ENCODE data around the gene RNF150. TPM values are rescaled to one million over a fixed set of nuclear protein-coding genes. Genes with fewer than 3 reads are reported as not detected.
"Not testable (repeated sequence)": the region's sequence is repeated elsewhere in the genome, so short reads cannot be mapped to it uniquely, and the experiment has no call there.

The RNF150 gene
- total RNA-seq, 1 donor from 2014 or later: 56.5 TPM

DNA sequence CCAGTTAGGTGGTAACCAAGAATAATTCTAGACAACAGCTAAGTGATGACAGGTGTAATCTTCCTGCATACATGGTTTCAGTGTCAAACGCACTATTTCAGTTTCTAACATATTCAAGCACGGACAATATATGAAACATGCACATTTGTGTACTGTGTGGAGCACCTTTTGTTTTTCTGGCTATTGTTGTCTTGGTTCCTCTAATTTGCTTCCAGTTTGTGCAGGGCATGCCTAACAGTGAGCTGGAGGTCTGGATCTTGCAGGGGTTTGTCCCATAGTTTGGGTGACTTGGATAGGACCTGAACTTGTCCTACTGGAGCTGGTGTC lies 306.6 kb downstream of the RNF150 start:
- no peak overlapping the region for H3K4me3 Mint-ChIP-seq (ENCODE audit: unreplicated experiment)
- DNase-seq (ENCODE audit: extremely low spot score, unreplicated experiment): no peak

DNA sequence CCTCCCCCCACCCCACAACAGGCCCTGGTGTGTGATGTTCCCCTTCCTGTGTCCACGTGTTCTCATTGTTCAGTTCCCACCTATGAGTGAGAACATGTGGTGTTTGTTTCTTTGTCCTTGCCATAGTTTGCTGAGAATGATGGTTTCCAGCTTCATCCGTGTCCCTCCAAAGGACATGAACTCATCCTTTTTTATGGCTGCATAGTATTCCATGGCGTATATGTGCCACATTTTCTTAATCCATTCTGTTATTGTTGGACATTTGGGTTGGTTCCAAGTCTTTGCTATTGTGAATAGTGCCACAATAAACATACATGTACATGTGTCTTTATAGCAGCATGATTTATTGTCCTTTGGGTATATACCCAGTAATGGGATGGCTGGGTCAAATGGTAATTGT lies 312.7 kb downstream of the RNF150 start:
- peaks cover 48% of the 10 kb centered on the region for H3K27me3 Mint-ChIP-seq (ENCODE audit: unreplicated experiment)
- H3K4me3 Mint-ChIP-seq (ENCODE audit: unreplicated experiment); H3K36me3 Mint-ChIP-seq (ENCODE audit: unreplicated experiment); DNase-seq (ENCODE audit: extremely low spot score, unreplicated experiment); H3K4me1 Mint-ChIP-seq (ENCODE audit: unreplicated experiment); H3K27ac Mint-ChIP-seq (ENCODE audit: unreplicated experiment); H3K9me3 Mint-ChIP-seq (ENCODE audit: unreplicated experiment): not testable (repeated sequence)

More for the DNA sequence above, 306.6 kb downstream of the RNF150 start:
- Mint-ChIP-seq H3K27ac (ENCODE audit: unreplicated experiment) (no peak overlapping the region), H3K36me3 (ENCODE audit: unreplicated experiment) (no peaks in the 10 kb centered on the region), H3K9me3 (ENCODE audit: unreplicated experiment) (no peaks in the 10 kb centered on the region), H3K27me3 (ENCODE audit: unreplicated experiment) (peaks cover 69% of the 10 kb centered on the region), H3K4me1 (ENCODE audit: unreplicated experiment) (no peaks in the 10 kb centered on the region)
- TF ChIP-seq, protein P1, sequence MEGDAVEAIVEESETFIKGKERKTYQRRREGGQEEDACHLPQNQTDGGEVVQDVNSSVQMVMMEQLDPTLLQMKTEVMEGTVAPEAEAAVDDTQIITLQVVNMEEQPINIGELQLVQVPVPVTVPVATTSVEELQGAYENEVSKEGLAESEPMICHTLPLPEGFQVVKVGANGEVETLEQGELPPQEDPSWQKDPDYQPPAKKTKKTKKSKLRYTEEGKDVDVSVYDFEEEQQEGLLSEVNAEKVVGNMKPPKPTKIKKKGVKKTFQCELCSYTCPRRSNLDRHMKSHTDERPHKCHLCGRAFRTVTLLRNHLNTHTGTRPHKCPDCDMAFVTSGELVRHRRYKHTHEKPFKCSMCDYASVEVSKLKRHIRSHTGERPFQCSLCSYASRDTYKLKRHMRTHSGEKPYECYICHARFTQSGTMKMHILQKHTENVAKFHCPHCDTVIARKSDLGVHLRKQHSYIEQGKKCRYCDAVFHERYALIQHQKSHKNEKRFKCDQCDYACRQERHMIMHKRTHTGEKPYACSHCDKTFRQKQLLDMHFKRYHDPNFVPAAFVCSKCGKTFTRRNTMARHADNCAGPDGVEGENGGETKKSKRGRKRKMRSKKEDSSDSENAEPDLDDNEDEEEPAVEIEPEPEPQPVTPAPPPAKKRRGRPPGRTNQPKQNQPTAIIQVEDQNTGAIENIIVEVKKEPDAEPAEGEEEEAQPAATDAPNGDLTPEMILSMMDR (IDR thresholded peaks at IDR 0.05): no peak

DNA sequence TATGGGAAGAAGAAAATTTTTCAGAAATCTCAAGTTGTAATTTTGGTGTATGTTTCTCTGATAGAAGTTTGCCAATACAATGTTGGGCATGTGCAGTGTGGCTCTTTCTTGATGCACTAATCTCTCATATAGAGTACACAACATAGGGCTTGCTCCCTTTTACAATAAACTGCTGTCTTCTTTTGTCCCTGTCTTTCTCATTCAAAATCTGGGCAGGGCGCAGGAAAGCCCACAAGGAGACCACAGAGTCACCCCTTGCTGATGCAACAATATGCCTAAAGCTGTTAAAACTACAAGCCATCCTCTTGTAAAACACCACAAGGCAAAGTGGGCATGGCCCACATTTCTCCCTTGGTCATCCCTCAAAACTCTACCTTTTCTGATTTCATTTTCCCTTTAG lies 313.7 kb downstream of the RNF150 start:
- no peak overlapping the region for H3K27ac Mint-ChIP-seq (ENCODE audit: unreplicated experiment)
- H3K9me3 Mint-ChIP-seq (ENCODE audit: unreplicated experiment): no peaks in the 10 kb centered on the region
- no peaks in the 10 kb centered on the region for H3K36me3 Mint-ChIP-seq (ENCODE audit: unreplicated experiment)
- H3K27me3 Mint-ChIP-seq (ENCODE audit: unreplicated experiment): peaks cover 45% of the 10 kb centered on the region
- H3K4me1 Mint-ChIP-seq (ENCODE audit: unreplicated experiment): no peaks in the 10 kb centered on the region
- H3K4me3 Mint-ChIP-seq (ENCODE audit: unreplicated experiment): no peak overlapping the region
- DNase-seq (ENCODE audit: extremely low spot score, unreplicated experiment): no peak
- TF ChIP-seq, protein P1 (IDR thresholded peaks at IDR 0.05): no peak

DNA sequence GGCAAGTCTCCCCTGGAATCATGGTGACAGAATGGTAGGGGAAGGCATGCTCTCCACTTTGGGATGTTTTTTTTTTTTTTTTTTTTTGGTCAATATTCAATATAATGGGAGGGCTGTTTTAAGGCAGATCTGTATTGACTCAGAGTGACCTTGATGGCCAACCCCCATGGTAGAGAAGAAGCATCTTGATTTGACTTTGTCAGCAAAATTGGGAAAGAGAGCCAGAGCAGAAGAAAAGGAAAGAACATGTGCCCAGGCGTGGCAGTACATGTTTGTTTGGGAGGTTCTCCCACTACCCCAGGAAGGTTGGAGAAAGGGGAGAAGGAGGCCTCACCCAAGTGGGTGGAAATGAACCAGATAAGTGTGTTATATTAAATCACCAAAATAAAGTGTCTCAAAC lies 314.8 kb downstream of the RNF150 start:
- H3K27me3 Mint-ChIP-seq (ENCODE audit: unreplicated experiment): peaks cover 44% of the 10 kb centered on the region
- H3K4me3 Mint-ChIP-seq (ENCODE audit: unreplicated experiment): no peak overlapping the region
- no peaks in the 10 kb centered on the region for H3K36me3 Mint-ChIP-seq (ENCODE audit: unreplicated experiment)
- no peaks in the 10 kb centered on the region for H3K4me1 Mint-ChIP-seq (ENCODE audit: unreplicated experiment)
- DNase-seq (ENCODE audit: extremely low spot score, unreplicated experiment): no peak
- H3K27ac Mint-ChIP-seq (ENCODE audit: unreplicated experiment): no peak overlapping the region
- H3K9me3 Mint-ChIP-seq (ENCODE audit: unreplicated experiment): no peaks in the 10 kb centered on the region
- TF ChIP-seq, protein P1 (IDR thresholded peaks at IDR 0.05): no peak

DNA sequence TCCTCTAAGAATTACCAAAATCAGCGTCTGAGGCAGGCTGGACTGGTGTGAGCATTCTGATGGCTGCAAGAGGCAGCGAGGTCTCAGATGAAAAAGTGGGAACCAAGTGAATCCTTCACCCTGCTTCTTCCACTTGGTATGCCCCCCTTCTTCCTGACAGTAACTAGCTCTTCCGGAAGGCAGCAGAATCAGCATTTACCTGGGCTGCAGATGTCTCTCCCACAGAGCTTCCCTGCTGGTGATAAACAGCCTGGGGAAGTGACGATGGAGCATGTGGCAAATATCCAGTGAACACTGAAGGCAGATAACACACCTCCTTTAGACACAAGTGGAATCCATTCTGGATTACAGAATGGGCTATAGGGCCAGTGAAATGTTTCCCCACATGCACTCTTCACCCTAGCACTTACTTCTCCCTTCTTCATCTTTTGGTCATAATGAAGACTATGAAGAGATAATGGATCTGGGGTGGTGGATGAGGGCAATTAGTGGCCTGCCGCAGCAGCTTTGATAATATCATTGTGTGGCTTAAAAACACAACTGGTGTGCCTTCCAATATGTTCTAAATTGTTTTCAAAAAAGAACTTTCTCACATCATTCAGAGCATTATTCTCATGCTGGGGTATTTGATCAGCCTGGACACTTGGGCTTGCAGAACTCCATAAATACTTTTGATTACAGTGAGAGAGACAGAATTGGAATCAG lies 316.3 kb downstream of the RNF150 start:
- Mint-ChIP-seq H3K4me1 (ENCODE audit: unreplicated experiment) (no peaks in the 10 kb centered on the region), H3K4me3 (ENCODE audit: unreplicated experiment) (no peak overlapping the region), H3K27ac (ENCODE audit: unreplicated experiment) (no peak overlapping the region), H3K9me3 (ENCODE audit: unreplicated experiment) (no peaks in the 10 kb centered on the region), H3K36me3 (ENCODE audit: unreplicated experiment) (no peaks in the 10 kb centered on the region), H3K27me3 (ENCODE audit: unreplicated experiment) (peaks cover 31% of the 10 kb centered on the region)
- no peak for DNase-seq (ENCODE audit: extremely low spot score, unreplicated experiment)
- TF ChIP-seq, protein P1 (IDR thresholded peaks at IDR 0.05): no peak

Data from osteocyte (in vitro differentiated cells).